ENCODE measurements around the gene SDHAF3. TPM values are rescaled to one million over a fixed set of nuclear protein-coding genes. Genes with fewer than 3 reads are reported as not detected.
A peak's percentile ranks its signal among the peaks of the same experiment; 100 is the strongest.

The SDHAF3 gene
- total and polyA plus RNA-seq, 2 donors (not counting 1 experiment from before 2014, with no cell fraction given) = 7.5 to 20.2 TPM

GRCh38 chr7:97116308-97116707 lies 1.2 kb upstream of the SDHAF3 start:
- POLR2A ChIA-PET = interaction anchor here (0.7 kb wide), 1 partner anchor 528 kb away, joined by 4 read pairs; no protein-coding TSS in a partner anchor
- Histone ChIP-seq H3K4me2 (replicated peaks; ENCODE audit: low read depth, low read length, poor library complexity, severe bottlenecking) (peak overlapping the region; percentile 86), H3K27me3 (replicated peaks in 1 of 4; ENCODE audit: control extremely low read depth in 1 of 4, control insufficient read depth in 3 of 4, insufficient read depth in 4 of 4, low read length in 3 of 4) (no peaks in the 10 kb centered on the region), H2AFZ (ENCODE audit: insufficient read depth, low read depth, low read length, poor library complexity, severe bottlenecking) (peak overlapping the region; percentile 85), H3K36me3 (replicated peaks in 1 of 2; ENCODE audit: control extremely low read depth in 1 of 2, control insufficient read depth in 1 of 2, extremely low read depth in 1 of 2, insufficient read depth in 2 of 2, low read length in 1 of 2) (no peaks in the 10 kb centered on the region), H3K9me3 (ENCODE audit: control extremely low read depth in 1 of 3, control insufficient read depth in 2 of 3, insufficient read depth in 1 of 3, low read length in 2 of 3) (peaks cover 3 to 9% (median 4%) of the 10 kb centered on the region in 3 donors), H3K4me1 (ENCODE audit: control insufficient read depth in 2 of 2, insufficient read depth in 2 of 2, low read length in 2 of 2) (peaks cover 24 to 25% of the 10 kb centered on the region in 2 donors), H3K79me2 (ENCODE audit: control insufficient read depth, insufficient read depth, low read length) (peaks cover 14% of the 10 kb centered on the region), H3K4me3 (ENCODE audit: control extremely low read depth in 1 of 5, extremely low read depth in 1 of 5, insufficient read depth in 1 of 5, low read depth in 2 of 5, low read length in 4 of 5) (peak overlapping the region in 1 of 5 experiments; percentile 71), H3K9ac (ENCODE audit: low read length) (peak overlapping the region; percentile 75), H4K20me1 (ENCODE audit: control insufficient read depth, insufficient read depth, low read length, poor library complexity, severe bottlenecking) (no peaks in the 10 kb centered on the region), H3K27ac (ENCODE audit: low read length in 2 of 2) (peak overlapping the region; percentile 85 to 90)
- DNase-seq (peak; percentile 84), ATAC-seq (ENCODE audit: low read depth) (peak; percentile 34)
- H3K4me3 Mint-ChIP-seq = peak overlapping the region; percentile 92
- intact Hi-C loops (cut with micrococcal nuclease) = loop anchor here (2.0 to 10.0 kb wide), 4 partner anchors 990 to 1761 kb away; partner anchors contain the start of genes LMTK2, TECPR1 and TRRAP
- H3K27me3 Mint-ChIP-seq = no peaks in the 10 kb centered on the region
- H3K9me3 Mint-ChIP-seq (ENCODE audit: insufficient read depth) = peaks cover 2% of the 10 kb centered on the region
- peaks cover 46% of the 10 kb centered on the region for H3K4me1 Mint-ChIP-seq
- CTCF ChIA-PET = interaction anchor here (0.7 to 4.0 kb wide), 4 partner anchors 11 to 63 kb away, joined by 4 to 36 read pairs (median 7); no protein-coding TSS in a partner anchor
- WGBS (ENCODE audit: insufficient coverage) = no CpG with 5 or more reads among the region's 5 CpGs
- TF ChIP-seq CTCF (IDR thresholded peaks at IDR 0.05) (no peak), EZH2 (IDR thresholded peaks at IDR 0.05; ENCODE audit: borderline replicate concordance, insufficient read depth, low read depth, low read length, poor library complexity, severe bottlenecking) (no peak)
- peak overlapping the region; percentile 96 for H3K27ac Mint-ChIP-seq

- Mint-ChIP-seq H3K4me3 (peak overlapping the region; percentile 92), H3K9me3 (ENCODE audit: insufficient read depth) (peaks cover 2% of the 10 kb centered on the region), H3K4me1 (peaks cover 48% of the 10 kb centered on the region), H3K27ac (peak overlapping the region; percentile 96), H3K27me3 (no peaks in the 10 kb centered on the region)
- Histone ChIP-seq H2AFZ (ENCODE audit: insufficient read depth, low read depth, low read length, poor library complexity, severe bottlenecking) (peak overlapping the region; percentile 85), H3K4me1 (ENCODE audit: control insufficient read depth in 2 of 2, insufficient read depth in 2 of 2, low read length in 2 of 2) (peaks cover 24 to 25% of the 10 kb centered on the region in 2 donors), H3K4me3 (ENCODE audit: control extremely low read depth in 1 of 5, extremely low read depth in 1 of 5, insufficient read depth in 1 of 5, low read depth in 2 of 5, low read length in 4 of 5) (peak overlapping the region; percentile 52 to 94 (median 83)), H3K4me2 (replicated peaks; ENCODE audit: low read depth, low read length, poor library complexity, severe bottlenecking) (peak overlapping the region; percentile 86), H3K9ac (ENCODE audit: low read length) (peak overlapping the region; percentile 75), H3K79me2 (ENCODE audit: control insufficient read depth, insufficient read depth, low read length) (peaks cover 17% of the 10 kb centered on the region), H4K20me1 (ENCODE audit: control insufficient read depth, insufficient read depth, low read length, poor library complexity, severe bottlenecking) (no peaks in the 10 kb centered on the region), H3K27ac (ENCODE audit: low read length in 2 of 2) (peak overlapping the region; percentile 85 to 90), H3K36me3 (replicated peaks in 1 of 2; ENCODE audit: control extremely low read depth in 1 of 2, control insufficient read depth in 1 of 2, extremely low read depth in 1 of 2, insufficient read depth in 2 of 2, low read length in 1 of 2) (no peaks in the 10 kb centered on the region), H3K9me3 (ENCODE audit: control extremely low read depth in 1 of 3, control insufficient read depth in 2 of 3, insufficient read depth in 1 of 3, low read length in 2 of 3) (peaks cover 3 to 9% (median 4%) of the 10 kb centered on the region in 3 donors), H3K27me3 (replicated peaks in 1 of 4; ENCODE audit: control extremely low read depth in 1 of 4, control insufficient read depth in 3 of 4, insufficient read depth in 4 of 4, low read length in 3 of 4) (no peaks in the 10 kb centered on the region)
- intact Hi-C loops (cut with micrococcal nuclease) = loop anchor here (1.0 to 10.0 kb wide), 6 partner anchors 755 to 1760 kb away; partner anchors contain the start of genes ASNS, LMTK2, TECPR1 and TRRAP
- TF ChIP-seq CTCF (IDR thresholded peaks at IDR 0.05) (no peak), EZH2 (IDR thresholded peaks at IDR 0.05; ENCODE audit: borderline replicate concordance, insufficient read depth, low read depth, low read length, poor library complexity, severe bottlenecking) (no peak)
- CTCF ChIA-PET = interaction anchor here (0.7 to 4.0 kb wide), 5 partner anchors 12 to 1052 kb away, joined by 4 to 36 read pairs (median 4); no protein-coding TSS in a partner anchor
- DNase-seq (no peak), ATAC-seq (ENCODE audit: low read depth) (no peak)
- POLR2A ChIA-PET = interaction anchor here (1.9 kb wide), 1 partner anchor 755 kb away, joined by 8 read pairs; the partner anchor contains the start of gene ASNS
- WGBS (ENCODE audit: insufficient coverage) = 82% methylated on average over 4 of the region's 9 CpGs
These were observed 495 bp upstream of the SDHAF3 start for GRCh38 chr7:97117035-97117371.
